ENCODE data around the gene NRP1. TPM values are rescaled to one million over a fixed set of nuclear protein-coding genes. Genes with fewer than 3 reads are reported as not detected.

NRP1 gene
- polyA plus RNA-seq, 2 of the 4 experiments (the other 2 are of a cell fraction), result 121 to 259 TPM

DNA sequence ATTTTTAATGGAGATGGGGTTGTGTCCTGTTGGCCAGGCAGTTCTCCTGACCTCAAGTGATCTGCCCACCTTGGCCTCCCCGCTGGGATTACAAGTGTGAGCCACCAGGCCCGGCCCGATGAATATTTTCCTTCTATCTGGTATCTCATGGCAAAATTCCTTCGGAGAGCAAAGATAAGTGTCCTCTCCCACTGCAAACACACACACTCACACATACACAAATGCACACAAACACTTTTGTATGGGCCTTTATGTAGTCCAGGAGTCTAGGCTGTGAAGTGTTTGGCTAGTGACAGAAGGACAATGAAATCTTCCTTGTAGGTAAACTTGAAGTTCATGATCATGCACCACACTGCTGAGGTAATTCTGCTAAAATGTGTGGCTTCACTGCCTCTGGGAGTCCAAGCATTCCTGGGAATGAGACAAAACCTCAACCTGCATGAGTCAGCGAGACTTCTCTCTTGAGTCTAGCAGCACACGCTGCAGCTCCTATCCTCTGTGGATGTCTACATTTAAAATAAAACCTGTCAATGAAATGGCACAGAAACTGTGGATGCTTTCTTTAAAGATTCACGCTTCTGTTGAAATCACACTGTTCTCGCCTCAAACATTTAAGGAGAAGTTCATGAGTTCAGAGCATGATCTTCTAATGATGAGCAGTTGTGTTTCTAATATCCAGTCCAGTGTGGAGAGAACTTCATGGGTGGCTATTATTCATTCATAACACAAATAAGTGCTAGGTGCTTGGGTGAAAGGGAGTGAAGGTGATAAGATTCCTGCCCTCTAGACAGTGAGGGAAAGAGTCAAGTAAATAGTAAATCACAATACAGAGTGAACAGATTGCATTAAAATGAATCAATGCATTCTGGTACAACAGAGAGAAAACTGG, 96.5 kb downstream of the NRP1 start (continued):
- TF ChIP-seq HES2 (IDR thresholded peaks at IDR 0.05) (no peak), KDM1A (IDR thresholded peaks at IDR 0.05; ENCODE audit: low read depth) (no peak), ATOH8 (CRISPR knock-in tag; IDR thresholded peaks at IDR 0.05; ENCODE audit: low read depth) (peak; percentile 29; the same call in 1 of the 2 replicates), NR3C1 (IDR thresholded peaks at IDR 0.05) (no peak), ZNF302 (CRISPR knock-in tag; IDR thresholded peaks at IDR 0.05) (peak; percentile 67), ZC3H11A (IDR thresholded peaks at IDR 0.05) (no peak), NPAS2 (CRISPR knock-in tag; IDR thresholded peaks at IDR 0.05; ENCODE audit: borderline replicate concordance) (no peak), RNF2 (IDR thresholded peaks at IDR 0.05; ENCODE audit: borderline replicate concordance, low read depth) (no peak), HOXA7 (CRISPR knock-in tag; IDR thresholded peaks at IDR 0.05) (peak; percentile 54; the same call in 1 of the 2 replicates), FOSL2 (IDR thresholded peaks at IDR 0.05) (peak; percentile 88), FOSL2 (CRISPR knock-in tag; IDR thresholded peaks at IDR 0.05) (peak; percentile 90), EHMT2 (IDR thresholded peaks at IDR 0.05; ENCODE audit: low read depth) (no peak), CTCF (IDR thresholded peaks at IDR 0.05) (no peak), GATA3 (IDR thresholded peaks at IDR 0.05; ENCODE audit: borderline replicate concordance) (peak; percentile 91), CEBPB (IDR thresholded peaks at IDR 0.05) (peak in 1 of 2 experiments; percentile 80; a peak in 3 of 4 replicates), CHD2 (IDR thresholded peaks at IDR 0.05; ENCODE audit: low read length, partially characterized antibody) (no peak), USF2 (IDR thresholded peaks at IDR 0.05) (no peak), ESRRA (IDR thresholded peaks at IDR 0.05; ENCODE audit: borderline replicate concordance, low read length) (no peak), FOSB (CRISPR knock-in tag; IDR thresholded peaks at IDR 0.05) (no peak), HOXB13 (CRISPR knock-in tag; IDR thresholded peaks at IDR 0.05; ENCODE audit: low read depth) (no peak), SMC3 (IDR thresholded peaks at IDR 0.05) (peak; percentile 32; the same call in 1 of the 3 replicates)
- TF ChIP-seq, protein P1, sequence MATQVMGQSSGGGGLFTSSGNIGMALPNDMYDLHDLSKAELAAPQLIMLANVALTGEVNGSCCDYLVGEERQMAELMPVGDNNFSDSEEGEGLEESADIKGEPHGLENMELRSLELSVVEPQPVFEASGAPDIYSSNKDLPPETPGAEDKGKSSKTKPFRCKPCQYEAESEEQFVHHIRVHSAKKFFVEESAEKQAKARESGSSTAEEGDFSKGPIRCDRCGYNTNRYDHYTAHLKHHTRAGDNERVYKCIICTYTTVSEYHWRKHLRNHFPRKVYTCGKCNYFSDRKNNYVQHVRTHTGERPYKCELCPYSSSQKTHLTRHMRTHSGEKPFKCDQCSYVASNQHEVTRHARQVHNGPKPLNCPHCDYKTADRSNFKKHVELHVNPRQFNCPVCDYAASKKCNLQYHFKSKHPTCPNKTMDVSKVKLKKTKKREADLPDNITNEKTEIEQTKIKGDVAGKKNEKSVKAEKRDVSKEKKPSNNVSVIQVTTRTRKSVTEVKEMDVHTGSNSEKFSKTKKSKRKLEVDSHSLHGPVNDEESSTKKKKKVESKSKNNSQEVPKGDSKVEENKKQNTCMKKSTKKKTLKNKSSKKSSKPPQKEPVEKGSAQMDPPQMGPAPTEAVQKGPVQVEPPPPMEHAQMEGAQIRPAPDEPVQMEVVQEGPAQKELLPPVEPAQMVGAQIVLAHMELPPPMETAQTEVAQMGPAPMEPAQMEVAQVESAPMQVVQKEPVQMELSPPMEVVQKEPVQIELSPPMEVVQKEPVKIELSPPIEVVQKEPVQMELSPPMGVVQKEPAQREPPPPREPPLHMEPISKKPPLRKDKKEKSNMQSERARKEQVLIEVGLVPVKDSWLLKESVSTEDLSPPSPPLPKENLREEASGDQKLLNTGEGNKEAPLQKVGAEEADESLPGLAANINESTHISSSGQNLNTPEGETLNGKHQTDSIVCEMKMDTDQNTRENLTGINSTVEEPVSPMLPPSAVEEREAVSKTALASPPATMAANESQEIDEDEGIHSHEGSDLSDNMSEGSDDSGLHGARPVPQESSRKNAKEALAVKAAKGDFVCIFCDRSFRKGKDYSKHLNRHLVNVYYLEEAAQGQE (IDR thresholded peaks at IDR 0.05), result no peak
- TF ChIP-seq, protein P2, sequence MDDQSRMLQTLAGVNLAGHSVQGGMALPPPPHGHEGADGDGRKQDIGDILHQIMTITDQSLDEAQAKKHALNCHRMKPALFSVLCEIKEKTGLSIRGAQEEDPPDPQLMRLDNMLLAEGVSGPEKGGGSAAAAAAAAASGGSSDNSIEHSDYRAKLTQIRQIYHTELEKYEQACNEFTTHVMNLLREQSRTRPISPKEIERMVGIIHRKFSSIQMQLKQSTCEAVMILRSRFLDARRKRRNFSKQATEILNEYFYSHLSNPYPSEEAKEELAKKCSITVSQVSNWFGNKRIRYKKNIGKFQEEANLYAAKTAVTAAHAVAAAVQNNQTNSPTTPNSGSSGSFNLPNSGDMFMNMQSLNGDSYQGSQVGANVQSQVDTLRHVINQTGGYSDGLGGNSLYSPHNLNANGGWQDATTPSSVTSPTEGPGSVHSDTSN (IDR thresholded peaks at IDR 0.05), result peak; percentile 47; the same call in 1 of the 2 replicates
- TF ChIP-seq, protein P3, sequence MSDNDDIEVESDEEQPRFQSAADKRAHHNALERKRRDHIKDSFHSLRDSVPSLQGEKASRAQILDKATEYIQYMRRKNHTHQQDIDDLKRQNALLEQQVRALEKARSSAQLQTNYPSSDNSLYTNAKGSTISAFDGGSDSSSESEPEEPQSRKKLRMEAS (IDR thresholded peaks at IDR 0.05), result peak; percentile 93
